H1 (cell line): ENCODE results near the gene FH. TPM values are rescaled to one million over a fixed set of nuclear protein-coding genes. Genes with fewer than 3 reads are reported as not detected.

ENCODE experiments used
- CTCF ChIA-PET: fragments of 300-600 bp; sonication (Branson Sonifier 250); formaldehyde crosslinking; loops from one replicate; lab custom pipeline; 2021; ENCODE audit not compliant: partially characterized antibody; lab: Charles Lee
- POLR2A ChIA-PET: fragments of 300-600 bp; sonication (Branson Sonifier 250); formaldehyde crosslinking; loops from one replicate; lab custom pipeline; 2021; ENCODE audit warnings: inconsistent platforms; ENCODE audit not compliant: partially characterized antibody; lab: Charles Lee
- DNase-seq, 2 experiments: peaks; one replicate each; pipeline versions ENCODE4 v3.0.0 to v3.0.0-alpha.2; 2010 to 2022; ENCODE audit warnings: low spot score in 2 of 2, low read depth in 1 of 2, mixed read lengths in 1 of 2
- FAIRE-seq: peaks from 2 replicates; lab custom pipeline; 2011; peaks lifted over from hg19 to GRCh38; lab: Jason Lieb, UNC
- H2AFZ ChIP-seq: 2 replicates; pipeline ENCODE4 v1.8.1; 2012; ENCODE audit warnings: low read length, inconsistent platforms
- H2AK5ac ChIP-seq: 2 replicates; pipeline ENCODE4 v1.6.1; 2013; ENCODE audit warnings: low read depth, low read length
- H2BK120ac ChIP-seq: replicated peaks from 2 replicates; pipeline ENCODE3; 2013; ENCODE audit warnings: low read depth, low read length, inconsistent platforms
- H2BK12ac ChIP-seq: 2 replicates; pipeline ENCODE4 v1.6.1; 2013; ENCODE audit warnings: low read depth, low read length
- H2BK15ac ChIP-seq: 2 replicates; pipeline ENCODE4 v1.6.1; 2013; ENCODE audit warnings: low read length
- H2BK20ac ChIP-seq: 2 replicates; pipeline ENCODE4 v1.6.1; 2013; ENCODE audit warnings: low read length
- H2BK5ac ChIP-seq: 2 replicates; pipeline ENCODE4 v1.6.1; 2013; ENCODE audit warnings: low read depth, low read length
- H3K14ac ChIP-seq: 2 replicates; pipeline ENCODE4 v1.6.1; 2013; ENCODE audit warnings: inconsistent platforms; ENCODE audit not compliant: insufficient read length
- H3K18ac ChIP-seq: 2 replicates; pipeline ENCODE4 v1.6.1; 2013; ENCODE audit warnings: low read length; ENCODE audit errors: extremely low read depth
- H3K23ac ChIP-seq: 2 replicates; pipeline ENCODE4 v1.6.1; 2013; ENCODE audit warnings: inconsistent platforms; ENCODE audit not compliant: insufficient read length
- H3K23me2 ChIP-seq: 2 replicates; pipeline ENCODE4 v1.6.1; 2013; ENCODE audit warnings: low read depth, low read length
- H3K27ac ChIP-seq: 2 replicates; pipeline ENCODE4 v1.6.1; 2011; ENCODE audit warnings: low read depth, low read length, inconsistent platforms
- H3K27me3 ChIP-seq, 4 experiments: replicated peaks in 1 of 4; 1 replicate in 1 of 4; 2 replicates in 3 of 4; pipeline versions ENCODE4 v1.6.1 to v1.8.1; 2011 to 2013; ENCODE audit warnings: low read length in 3 of 4, mild to moderate bottlenecking in 3 of 4, inconsistent platforms in 2 of 4, mixed read lengths in 2 of 4, moderate library complexity in 1 of 4; ENCODE audit not compliant: control insufficient read depth in 3 of 4, insufficient read depth in 3 of 4; ENCODE audit errors: extremely low read depth in 1 of 4
- H3K36me3 ChIP-seq, 4 experiments: 2 replicates each; pipeline versions ENCODE4 v1.6.1 to v1.8.1; 2011 to 2013; ENCODE audit warnings: mild to moderate bottlenecking in 4 of 4, low read length in 3 of 4, moderate library complexity in 2 of 4, control low read depth in 1 of 4, inconsistent platforms in 1 of 4; ENCODE audit not compliant: insufficient read depth in 4 of 4, control insufficient read depth in 2 of 4
- H3K4ac ChIP-seq: replicated peaks from 2 replicates; pipeline ENCODE3; 2013; ENCODE audit warnings: low read length, low read depth, mixed read lengths, inconsistent platforms; ENCODE audit not compliant: insufficient read length
- H3K4me1 ChIP-seq, 4 experiments: replicated peaks in 1 of 4; 1 replicate in 1 of 4; 2 replicates in 3 of 4; pipeline versions ENCODE4 v1.6.1 to v1.8.1; 2011 to 2013; ENCODE audit warnings: low read length in 3 of 4, inconsistent platforms in 2 of 4, mixed read lengths in 1 of 4; ENCODE audit not compliant: insufficient read depth in 4 of 4, control insufficient read depth in 3 of 4
- H3K4me2 ChIP-seq, 2 experiments: 2 replicates each; pipeline versions ENCODE4 v1.6.1 to v1.8.1; 2011 to 2013; ENCODE audit warnings: low read depth in 2 of 2, low read length in 2 of 2, control low read depth in 1 of 2, inconsistent platforms in 1 of 2, mild to moderate bottlenecking in 1 of 2; ENCODE audit not compliant: insufficient read depth in 1 of 2
- H3K4me3 ChIP-seq, 4 experiments: fragments of 200-600, 300-600 bp in 1 of 4; sonication (generic), shearing (Covaris generic), sonication (Bioruptor Twin) in 1 of 4; 2 replicates each; pipeline versions ENCODE4 v1.5.1 to v1.8.1; 2011 to 2016; ENCODE audit warnings: low read length in 4 of 4, low read depth in 3 of 4, control low read depth in 2 of 4, inconsistent platforms in 2 of 4, mild to moderate bottlenecking in 2 of 4, mixed read lengths in 1 of 4, moderate library complexity in 1 of 4; ENCODE audit not compliant: insufficient read depth in 2 of 4; ENCODE audit errors: extremely low read depth in 1 of 4
- H3K56ac ChIP-seq: replicated peaks from 2 replicates; pipeline ENCODE3; 2013; ENCODE audit warnings: low read depth, mild to moderate bottlenecking, mixed read lengths, low read length, inconsistent platforms; ENCODE audit not compliant: insufficient read length
- H3K79me1 ChIP-seq: 2 replicates; pipeline ENCODE4 v1.6.1; 2013; ENCODE audit warnings: low read depth, low read length, control low read depth
- H3K79me2 ChIP-seq, 2 experiments: 2 replicates each; pipeline versions ENCODE4 v1.6.1 to v1.8.1; 2012 to 2013; ENCODE audit warnings: low read length in 2 of 2, mild to moderate bottlenecking in 2 of 2, inconsistent platforms in 1 of 2; ENCODE audit not compliant: insufficient read depth in 2 of 2, control insufficient read depth in 1 of 2
- H3K9ac ChIP-seq, 4 experiments: replicated peaks in 1 of 4; 1 replicate in 1 of 4; 2 replicates in 3 of 4; pipeline versions ENCODE4 v1.6.1 to v1.8.1; 2011 to 2013; ENCODE audit warnings: low read depth in 3 of 4, low read length in 3 of 4, control low read depth in 2 of 4, mild to moderate bottlenecking in 2 of 4, moderate library complexity in 2 of 4, inconsistent platforms in 1 of 4; ENCODE audit errors: extremely low read depth in 1 of 4
- H3K9me3 ChIP-seq, 2 experiments: 2 replicates each; pipeline versions ENCODE4 v1.6.1 to v1.8.1; 2012 to 2013; ENCODE audit warnings: mild to moderate bottlenecking in 2 of 2, moderate library complexity in 2 of 2, control low read depth in 1 of 2, inconsistent platforms in 1 of 2, low read depth in 1 of 2, low read length in 1 of 2, mixed read lengths in 1 of 2; ENCODE audit not compliant: insufficient read depth in 2 of 2
- H4K20me1 ChIP-seq, 2 experiments: replicated peaks in 1 of 2; 2 replicates each; pipeline versions ENCODE3 to v1.8.1; 2011 to 2013; ENCODE audit warnings: inconsistent platforms in 2 of 2, low read length in 2 of 2, mild to moderate bottlenecking in 1 of 2; ENCODE audit not compliant: insufficient read depth in 2 of 2, control insufficient read depth in 1 of 2
- H4K5ac ChIP-seq: 2 replicates; pipeline ENCODE4 v1.6.1; 2013; ENCODE audit warnings: low read length, low read depth, mixed read lengths, inconsistent platforms; ENCODE audit not compliant: insufficient read length
- H4K8ac ChIP-seq: 2 replicates; pipeline ENCODE4 v1.8.0; 2013; ENCODE audit warnings: mild to moderate bottlenecking, moderate library complexity, low read length, inconsistent platforms; ENCODE audit not compliant: insufficient read depth; ENCODE audit errors: extremely low read depth
- H4K91ac ChIP-seq: replicated peaks from 2 replicates; pipeline ENCODE3; 2013; ENCODE audit warnings: low read length, mixed read lengths, inconsistent platforms; ENCODE audit not compliant: insufficient read length
- BCL11A ChIP-seq, 2 experiments: IDR thresholded peaks; one replicate each; pipeline ENCODE4 v1.6.1; 2011; ENCODE audit warnings: low read depth in 2 of 2, low read length in 2 of 2, mild to moderate bottlenecking in 2 of 2
- CEBPB ChIP-seq: IDR thresholded peaks from 2 replicates; pipeline ENCODE4 v1.6.1; 2012; ENCODE audit warnings: low read depth, low read length
- CREB1 ChIP-seq: IDR thresholded peaks from 2 replicates; pipeline ENCODE4 v1.6.1; 2012; ENCODE audit warnings: inconsistent platforms
- JUN ChIP-seq: IDR thresholded peaks from 2 replicates; pipeline ENCODE4 v1.6.1; 2011; ENCODE audit warnings: low read depth, mild to moderate bottlenecking, improper control_type of control experiment, low read length
- JUND ChIP-seq: IDR thresholded peaks from 2 replicates; pipeline ENCODE4 v1.6.1; 2011; ENCODE audit warnings: mild to moderate bottlenecking, improper control_type of control experiment, low read length
- KDM5A ChIP-seq: fragments of 200-600 bp; IDR thresholded peaks from 2 replicates; pipeline ENCODE4 v1.7.1; 2012; ENCODE audit warnings: mild to moderate bottlenecking, low read length, inconsistent platforms, mixed read lengths
- NANOG ChIP-seq: IDR thresholded peaks from 2 replicates; pipeline ENCODE4 v1.6.1; 2011; ENCODE audit warnings: low read length, low read depth, mild to moderate bottlenecking, inconsistent platforms; ENCODE audit not compliant: insufficient read depth, poor library complexity, severe bottlenecking
- PHF8 ChIP-seq: fragments of 200-600 bp; sonication (generic); conservative IDR thresholded peaks from 2 replicates; pipeline ENCODE4 v1.7.1; 2012; ENCODE audit warnings: low read depth, mild to moderate bottlenecking, inconsistent platforms, low read length, moderate library complexity
- POU5F1 ChIP-seq: IDR thresholded peaks from 2 replicates; pipeline ENCODE4 v1.6.1; 2011; ENCODE audit warnings: low read depth, mild to moderate bottlenecking, low read length, moderate library complexity
- RBBP5 ChIP-seq: IDR thresholded peaks from 2 replicates; pipeline ENCODE4 v1.7.1; 2012; ENCODE audit warnings: low read depth, mild to moderate bottlenecking, inconsistent platforms, low read length, moderate library complexity, borderline replicate concordance
- RXRA ChIP-seq: IDR thresholded peaks from 2 replicates; pipeline ENCODE4 v1.6.1; 2011; ENCODE audit warnings: low read depth, mild to moderate bottlenecking, low read length, moderate library complexity; ENCODE audit not compliant: insufficient read depth
- SAP30 ChIP-seq: fragments of 300-600 bp; sonication (generic); IDR thresholded peaks from 2 replicates; pipeline ENCODE4 v1.7.1; 2012; ENCODE audit warnings: low read length, moderate library complexity, mild to moderate bottlenecking, inconsistent platforms; ENCODE audit not compliant: insufficient read depth, insufficient replicate concordance
- TCF12 ChIP-seq: IDR thresholded peaks from 2 replicates; pipeline ENCODE4 v1.6.1; 2011; ENCODE audit warnings: low read depth, mild to moderate bottlenecking, low read length
- TEAD4 ChIP-seq: IDR thresholded peaks from 2 replicates; pipeline ENCODE4 v1.6.1; 2012; ENCODE audit warnings: low read depth, low read length, inconsistent platforms, mixed read lengths
- USF2 ChIP-seq: IDR thresholded peaks from 2 replicates; pipeline ENCODE4 v1.6.1; 2011; ENCODE audit warnings: low read length, improper control_type of control experiment
- polyA plus RNA-seq, 7 experiments: library from polyadenylated mRNA; depleted of rRNA in 3 of 7; stranded (reverse) in 5 of 7; unstranded in 2 of 7; fragments of >200 nt in 5 of 7; fragments of 200-250 nt in 2 of 7; gene quantifications; 1 replicate in 5 of 7; 2 replicates in 1 of 7; 4 replicates in 1 of 7; pipeline versions ENCODE4 v1.2.1 to v1.2.3, GENCODE V29; 2011 to 2013; ENCODE audit warnings: missing spikeins in 2 of 7, mixed read lengths in 2 of 7
- total RNA-seq: library from RNA; stranded (reverse); fragmentation: NEBNext Ultra II Directional; extraction: Animal tissue kit (Norgen Biotek cat#: 25700); gene quantifications from 2 replicates; pipeline ENCODE4 v1.2.1, GENCODE V29; 2021

The FH gene
- total and polyA plus RNA-seq, 2 of the 8 experiments (the other 6 are each of a cell fraction or from before 2014, with no cell fraction given) = 45.0 to 81.9 TPM

- no peak overlapping the region for H3K4me3 ChIP-seq
- CTCF ChIA-PET = interaction anchor here (0.8 kb wide), 1 partner anchor 24 kb away, joined by 3 read pairs; no protein-coding TSS in a partner anchor
- H2AFZ ChIP-seq = no peak overlapping the region
- H4K5ac ChIP-seq = no peak overlapping the region
- H4K20me1 ChIP-seq = peaks cover 0 to 2% of the 10 kb centered on the region in 2 experiments
- peaks cover 0 to 25% (median 12%) of the 10 kb centered on the region in 4 experiments; a peak in 6 of 7 replicates for H3K27me3 ChIP-seq
- no peak overlapping the region for H3K4ac ChIP-seq
- no peaks in the 10 kb centered on the region for H3K23me2 ChIP-seq
- DNase-seq (no peak), FAIRE-seq (peak; percentile 19)
- H4K91ac ChIP-seq = no peak overlapping the region
- no peaks in the 10 kb centered on the region for H3K36me3 ChIP-seq
- H2BK20ac ChIP-seq = no peak overlapping the region
- H2BK12ac ChIP-seq = no peak overlapping the region
- H2BK15ac ChIP-seq = no peak overlapping the region
- no peaks in the 10 kb centered on the region for H3K79me1 ChIP-seq
- H2BK5ac ChIP-seq = no peak overlapping the region
- no peak overlapping the region for H3K4me2 ChIP-seq
- H3K27ac ChIP-seq = no peak overlapping the region
- no peaks in the 10 kb centered on the region for H3K4me1 ChIP-seq
- H3K18ac ChIP-seq = no peak overlapping the region
- H3K23ac ChIP-seq = no peak overlapping the region
- no peak overlapping the region for H4K8ac ChIP-seq
- H3K79me2 ChIP-seq = no peaks in the 10 kb centered on the region
- H3K14ac ChIP-seq = no peak overlapping the region
- no peak overlapping the region for H3K56ac ChIP-seq
- H2BK120ac ChIP-seq = no peak overlapping the region
- H3K9me3 ChIP-seq = no peaks in the 10 kb centered on the region
- POLR2A ChIA-PET = no interaction called here
- H2AK5ac ChIP-seq = no peak overlapping the region
- H3K9ac ChIP-seq = no peak overlapping the region
- TF ChIP-seq SAP30 (no peak), NANOG (peak; percentile 83), TCF12 (no peak), JUND (no peak), RXRA (no peak), CEBPB (peak; percentile 68; the same call in 1 of the 2 replicates), JUN (no peak), PHF8 (no peak), BCL11A (IDR thresholded peaks at IDR 0.05; ENCODE audit: low read depth in 2 of 2, low read length in 2 of 2) (no peak), USF2 (no peak), KDM5A (no peak), CREB1 (no peak), RBBP5 (no peak), POU5F1 (peak; percentile 69; the same call in 1 of the 2 replicates), TEAD4 (peak; percentile 89)
Observed at GRCh38 chr1:241457421-241457820, 62.1 kb downstream of the FH start.
